Measurements from ENCODE around the gene ASPHD1. TPM values are rescaled to one million over a fixed set of nuclear protein-coding genes. Genes with fewer than 3 reads are reported as not detected.

Gene ASPHD1
- total and polyA plus RNA-seq, 2 of the 8 experiments (the other 6 are each of a cell fraction or from before 2014, with no cell fraction given): 14.5 to 18.6 TPM

DNA sequence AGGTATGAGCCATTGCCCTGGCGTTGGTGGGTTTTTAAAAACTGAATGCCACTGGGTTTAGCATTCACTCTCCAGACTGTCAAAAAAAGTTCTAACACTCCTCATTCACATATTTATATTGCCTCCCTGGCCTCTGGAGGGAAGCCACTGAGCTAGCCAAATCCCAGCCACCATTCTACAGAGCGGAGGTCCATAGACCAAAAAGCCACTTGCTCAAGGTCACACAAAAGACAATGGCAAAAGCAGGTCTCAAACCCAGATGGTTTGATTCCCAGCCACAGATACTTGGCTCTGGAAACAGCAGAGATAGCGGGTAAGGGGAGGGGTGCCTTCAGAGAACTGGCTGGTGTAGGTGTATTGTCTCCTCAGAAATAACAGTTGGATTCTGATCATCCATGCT is 19.2 kb upstream of the ASPHD1 start:
- H3K79me1 ChIP-seq (ENCODE audit: low read depth, low read length): no peaks in the 10 kb centered on the region
- H3K4me3 ChIP-seq (ENCODE audit: extremely low read depth in 1 of 4, insufficient read depth in 2 of 4, low read depth in 3 of 4, low read length in 4 of 4): no peak overlapping the region
- ChIA-PET CTCF (ENCODE audit: partially characterized antibody) (interaction anchor here (0.6 to 1.1 kb wide), 4 partner anchors 14 to 940 kb away, joined by 3 to 5 read pairs (median 4); partner anchors contain the start of gene PAGR1), POLR2A (ENCODE audit: partially characterized antibody) (no interaction called here)
- FAIRE-seq: no peak
- H4K20me1 ChIP-seq (replicated peaks in 1 of 2; ENCODE audit: control insufficient read depth in 1 of 2, insufficient read depth in 2 of 2, low read length in 2 of 2): peaks cover 0 to 1% of the 10 kb centered on the region in 2 experiments
- H3K36me3 ChIP-seq (ENCODE audit: control insufficient read depth in 2 of 4, insufficient read depth in 4 of 4, low read length in 3 of 4): peaks cover 0 to 9% (median 6%) of the 10 kb centered on the region in 4 experiments; a peak in 7 of 8 replicates
- H2BK5ac ChIP-seq (ENCODE audit: low read depth, low read length): no peak overlapping the region
- H3K9me3 ChIP-seq (ENCODE audit: insufficient read depth in 2 of 2, low read depth in 1 of 2, low read length in 1 of 2): no peaks in the 10 kb centered on the region
- H4K5ac ChIP-seq (ENCODE audit: insufficient read length, low read depth, low read length): no peak overlapping the region
- H3K79me2 ChIP-seq (ENCODE audit: control insufficient read depth in 1 of 2, insufficient read depth in 2 of 2, low read length in 2 of 2): no peaks in the 10 kb centered on the region
- no peak overlapping the region for H3K23ac ChIP-seq (ENCODE audit: insufficient read length)
- no peak overlapping the region for H3K4ac ChIP-seq (replicated peaks; ENCODE audit: insufficient read length, low read depth, low read length)
- H3K27me3 ChIP-seq (replicated peaks in 1 of 4; ENCODE audit: control insufficient read depth in 3 of 4, extremely low read depth in 1 of 4, insufficient read depth in 3 of 4, low read length in 3 of 4): no peaks in the 10 kb centered on the region
- no peak overlapping the region for H3K27ac ChIP-seq (ENCODE audit: low read depth, low read length)
- H3K56ac ChIP-seq (replicated peaks; ENCODE audit: insufficient read length, low read depth, low read length): no peak overlapping the region
- H3K4me2 ChIP-seq (ENCODE audit: insufficient read depth in 1 of 2, low read depth in 2 of 2, low read length in 2 of 2): no peak overlapping the region
- no peak overlapping the region for H4K91ac ChIP-seq (replicated peaks; ENCODE audit: insufficient read length, low read length)
- H3K4me1 ChIP-seq (replicated peaks in 1 of 4; ENCODE audit: control insufficient read depth in 3 of 4, insufficient read depth in 4 of 4, low read length in 3 of 4): peaks cover 0 to 9% (median 5%) of the 10 kb centered on the region in 4 experiments; a peak in 5 of 7 replicates
- H3K18ac ChIP-seq (ENCODE audit: extremely low read depth, low read length): no peak overlapping the region
- no peak overlapping the region for H3K9ac ChIP-seq (replicated peaks in 1 of 4; ENCODE audit: extremely low read depth in 1 of 4, low read depth in 3 of 4, low read length in 3 of 4)
- peaks cover 7% of the 10 kb centered on the region; the same call in 1 of the 2 replicates for H3K23me2 ChIP-seq (ENCODE audit: low read depth, low read length)
- no peak overlapping the region for H2AFZ ChIP-seq (ENCODE audit: low read length)
- H3K14ac ChIP-seq (ENCODE audit: insufficient read length): no peak overlapping the region
- no peak overlapping the region for H4K8ac ChIP-seq (ENCODE audit: extremely low read depth, insufficient read depth, low read length)
- H2BK20ac ChIP-seq (ENCODE audit: low read length): no peak overlapping the region
- TF ChIP-seq HDAC2 (IDR thresholded peaks at IDR 0.05; ENCODE audit: borderline replicate concordance in 1 of 2, low read depth in 2 of 2, low read length in 2 of 2) (no peak), TAF1 (IDR thresholded peaks at IDR 0.05; ENCODE audit: low read depth, low read length) (no peak), POLR2AphosphoS5 (IDR thresholded peaks at IDR 0.05; ENCODE audit: low read depth, low read length) (no peak), CHD1 (IDR thresholded peaks at IDR 0.05; ENCODE audit: low read depth, low read length) (no peak), EGR1 (IDR thresholded peaks at IDR 0.05; ENCODE audit: borderline replicate concordance, low read depth, low read length) (no peak), TAF7 (optimal IDR thresholded peaks at IDR 0.05; ENCODE audit: borderline replicate concordance, low read depth, low read length) (no peak), ZNF274 (IDR thresholded peaks at IDR 0.05; ENCODE audit: borderline replicate concordance, extremely low read depth, low read length) (no peak), BRCA1 (IDR thresholded peaks at IDR 0.05; ENCODE audit: low read depth, low read length) (no peak)
- TF ChIP-seq, protein P1, sequence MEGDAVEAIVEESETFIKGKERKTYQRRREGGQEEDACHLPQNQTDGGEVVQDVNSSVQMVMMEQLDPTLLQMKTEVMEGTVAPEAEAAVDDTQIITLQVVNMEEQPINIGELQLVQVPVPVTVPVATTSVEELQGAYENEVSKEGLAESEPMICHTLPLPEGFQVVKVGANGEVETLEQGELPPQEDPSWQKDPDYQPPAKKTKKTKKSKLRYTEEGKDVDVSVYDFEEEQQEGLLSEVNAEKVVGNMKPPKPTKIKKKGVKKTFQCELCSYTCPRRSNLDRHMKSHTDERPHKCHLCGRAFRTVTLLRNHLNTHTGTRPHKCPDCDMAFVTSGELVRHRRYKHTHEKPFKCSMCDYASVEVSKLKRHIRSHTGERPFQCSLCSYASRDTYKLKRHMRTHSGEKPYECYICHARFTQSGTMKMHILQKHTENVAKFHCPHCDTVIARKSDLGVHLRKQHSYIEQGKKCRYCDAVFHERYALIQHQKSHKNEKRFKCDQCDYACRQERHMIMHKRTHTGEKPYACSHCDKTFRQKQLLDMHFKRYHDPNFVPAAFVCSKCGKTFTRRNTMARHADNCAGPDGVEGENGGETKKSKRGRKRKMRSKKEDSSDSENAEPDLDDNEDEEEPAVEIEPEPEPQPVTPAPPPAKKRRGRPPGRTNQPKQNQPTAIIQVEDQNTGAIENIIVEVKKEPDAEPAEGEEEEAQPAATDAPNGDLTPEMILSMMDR (IDR thresholded peaks at IDR 0.05; ENCODE audit: control extremely low read depth in 1 of 3, insufficient read depth in 1 of 3, low read depth in 1 of 3, low read length in 3 of 3): no peak
- TF ChIP-seq, protein P2, sequence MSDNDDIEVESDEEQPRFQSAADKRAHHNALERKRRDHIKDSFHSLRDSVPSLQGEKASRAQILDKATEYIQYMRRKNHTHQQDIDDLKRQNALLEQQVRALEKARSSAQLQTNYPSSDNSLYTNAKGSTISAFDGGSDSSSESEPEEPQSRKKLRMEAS (IDR thresholded peaks at IDR 0.05): no peak
- no peak overlapping the region for H2BK12ac ChIP-seq (ENCODE audit: low read depth, low read length)
- no peak for DNase-seq (ENCODE audit: low read depth in 1 of 2, low spot score in 2 of 2)
- H2BK15ac ChIP-seq (ENCODE audit: low read length): no peak overlapping the region
- WGBS, 2 experiments (ENCODE audit: extremely low coverage in 1 of 2, insufficient coverage in 1 of 2, insufficient read length in 1 of 2, insufficient replicate concordance in 2 of 2, low coverage in 1 of 2, low lambda C conversion rate in 2 of 2, missing lambda C conversion rate in 1 of 2): 91% methylated on average over 3 of the region's 3 CpGs; no CpG with 5 or more reads in 1 of the 2 experiments
- H2BK120ac ChIP-seq (replicated peaks; ENCODE audit: low read depth, low read length): no peak overlapping the region
- no peak overlapping the region for H2AK5ac ChIP-seq (ENCODE audit: low read depth, low read length)

All from H1 (cell line).